Measurements from ENCODE around the gene TTLL5. TPM values are rescaled to one million over a fixed set of nuclear protein-coding genes. Genes with fewer than 3 reads are reported as not detected.

The TTLL5 gene
- polyA plus RNA-seq, 1 of the 3 experiments (the other 2 are of a cell fraction), result 9.6 TPM

GRCh38 chr14:75626863-75627262, 34.2 kb upstream of the TTLL5 start:
- Histone ChIP-seq H3K4me1 (ENCODE audit: control insufficient read depth in 1 of 2, insufficient read depth in 2 of 2, low read depth in 1 of 2, low read length in 1 of 2) (no peaks in the 10 kb centered on the region), H2AFZ (ENCODE audit: low read depth) (no peak overlapping the region), H3K9me2 (no peaks in the 10 kb centered on the region), H3K4me3 (ENCODE audit: low read depth in 2 of 2, low read length in 1 of 2) (no peak overlapping the region), H3K27ac (ENCODE audit: low read depth in 2 of 2, low read length in 1 of 2) (no peak overlapping the region), H3K9me3 (no peaks in the 10 kb centered on the region), H3K36me3 (replicated peaks in 1 of 2; ENCODE audit: control insufficient read depth in 1 of 2, insufficient read depth in 2 of 2, low read length in 1 of 2) (no peaks in the 10 kb centered on the region), H4K20me1 (ENCODE audit: insufficient read depth) (no peaks in the 10 kb centered on the region), H3F3A (replicated peaks; ENCODE audit: insufficient read depth) (no peaks in the 10 kb centered on the region), H3K9ac (no peak overlapping the region), H3K4me2 (no peak overlapping the region), H3K79me2 (ENCODE audit: insufficient read depth) (no peaks in the 10 kb centered on the region), H3K27me3 (ENCODE audit: insufficient read depth) (peaks cover 7% of the 10 kb centered on the region; the same call in 1 of the 2 replicates)
- 30% methylated on average over 3 of the region's 3 CpGs for WGBS (ENCODE audit: low lambda C conversion rate)
- ChIA-PET POLR2A (no interaction called here), CTCF (interaction anchor here (0.6 to 2.6 kb wide), 2 partner anchors 8 to 27 kb away, joined by 3 to 11 read pairs; no protein-coding TSS in a partner anchor)
- DNase-seq, result no peak
- TF ChIP-seq CTCF (IDR thresholded peaks at IDR 0.05) (no peak), RAD21 (IDR thresholded peaks at IDR 0.05; ENCODE audit: low read length) (no peak), TAF1 (IDR thresholded peaks at IDR 0.05; ENCODE audit: borderline replicate concordance, low read depth, low read length) (no peak), TCF12 (IDR thresholded peaks at IDR 0.05) (no peak), RCOR1 (IDR thresholded peaks at IDR 0.05; ENCODE audit: low read length) (no peak), FOSL2 (IDR thresholded peaks at IDR 0.05; ENCODE audit: borderline replicate concordance, low read depth) (no peak), NFIC (IDR thresholded peaks at IDR 0.05; ENCODE audit: borderline replicate concordance) (no peak), NRF1 (IDR thresholded peaks at IDR 0.05; ENCODE audit: low read depth, low read length) (no peak), RXRA (IDR thresholded peaks at IDR 0.05; ENCODE audit: borderline replicate concordance, low read depth) (no peak), EP300 (IDR thresholded peaks at IDR 0.05; ENCODE audit: borderline replicate concordance in 1 of 2, low read depth in 1 of 2, low read length in 1 of 2) (no peak), ELF1 (IDR thresholded peaks at IDR 0.05) (no peak), SMC3 (IDR thresholded peaks at IDR 0.05; ENCODE audit: low read depth, low read length) (no peak), JUND (IDR thresholded peaks at IDR 0.05) (no peak), MEF2A (IDR thresholded peaks at IDR 0.05; ENCODE audit: borderline replicate concordance, low read depth) (no peak), REST (IDR thresholded peaks at IDR 0.05; ENCODE audit: low read depth, low read length) (no peak), USF1 (IDR thresholded peaks at IDR 0.05; ENCODE audit: borderline replicate concordance, low read depth) (no peak), IRF3 (IDR thresholded peaks at IDR 0.05; ENCODE audit: low read depth, low read length) (no peak), EZH2phosphoT487 (IDR thresholded peaks at IDR 0.05; ENCODE audit: borderline replicate concordance, low read depth) (no peak), FOXM1 (IDR thresholded peaks at IDR 0.05; ENCODE audit: low read depth) (no peak)

Measured in SK-N-SH (cell line).